ENCODE data around the gene PTPA. TPM values are rescaled to one million over a fixed set of nuclear protein-coding genes. Genes with fewer than 3 reads are reported as not detected.

Gene PTPA
- total RNA-seq, 4 donors from 2014 or later = 59.1 to 108 (median 83.8) TPM

GRCh38 chr9:129175825-129176633 lies 64.8 kb downstream of the PTPA start:
- no peaks in the 10 kb centered on the region for H3K27me3 ChIP-seq
- DNase-seq (ENCODE audit: low spot score in 2 of 2) = peak; percentile 90 to 91
- under 1% methylated on average over 45 of the region's 47 CpGs for WGBS

GRCh38 chr9:129176701-129177442 lies 65.7 kb downstream of the PTPA start:
- WGBS = under 1% methylated on average over 29 of the region's 80 CpGs
- TF ChIP-seq EP300 (IDR thresholded peaks at IDR 0.05) (no peak), POLR2AphosphoS5 (IDR thresholded peaks at IDR 0.05) (no peak), CTCF (IDR thresholded peaks at IDR 0.05) (no peak), POLR2A (IDR thresholded peaks at IDR 0.05) (no peak)
- Histone ChIP-seq H3K4me1 (peaks cover 42% of the 10 kb centered on the region), H3K36me3 (no peaks in the 10 kb centered on the region), H3K27ac (peak overlapping the region; percentile 98), H3K4me3 (peak overlapping the region; percentile 79), H3K27me3 (no peaks in the 10 kb centered on the region), H3K9me3 (no peaks in the 10 kb centered on the region)
- no peak for DNase-seq (ENCODE audit: low spot score in 2 of 2)

More at GRCh38 chr9:129175825-129176633, 64.8 kb downstream of the PTPA start:
- Histone ChIP-seq H3K36me3 (no peaks in the 10 kb centered on the region), H3K4me3 (peak overlapping the region; percentile 79), H3K9me3 (no peaks in the 10 kb centered on the region), H3K4me1 (peaks cover 42% of the 10 kb centered on the region), H3K27ac (peak overlapping the region; percentile 98)
- TF ChIP-seq EP300 (IDR thresholded peaks at IDR 0.05) (no peak), POLR2AphosphoS5 (IDR thresholded peaks at IDR 0.05) (peak in 1 of 3 donors; percentile 26), POLR2A (IDR thresholded peaks at IDR 0.05) (peak in 1 of 2 donors; percentile 35), CTCF (IDR thresholded peaks at IDR 0.05) (no peak)

- no peak for DNase-seq (ENCODE audit: low spot score in 2 of 2)
- no peaks in the 10 kb centered on the region for H3K9me3 ChIP-seq
- peaks cover 42% of the 10 kb centered on the region for H3K4me1 ChIP-seq
- no peak for TF ChIP-seq CTCF (IDR thresholded peaks at IDR 0.05)
- TF ChIP-seq POLR2AphosphoS5 (IDR thresholded peaks at IDR 0.05) = no peak
- TF ChIP-seq POLR2A (IDR thresholded peaks at IDR 0.05) = no peak
- TF ChIP-seq EP300 (IDR thresholded peaks at IDR 0.05) = no peak
- H3K27me3 ChIP-seq = no peaks in the 10 kb centered on the region
- no CpG with 5 or more reads among the region's 56 CpGs for WGBS
- H3K27ac ChIP-seq = peak overlapping the region; percentile 98
- peak overlapping the region; percentile 79 for H3K4me3 ChIP-seq
- H3K36me3 ChIP-seq = no peaks in the 10 kb centered on the region
Measured at GRCh38 chr9:129177443-129177790, 66.2 kb downstream of the PTPA start.

- H3K4me1 ChIP-seq = peaks cover 41% of the 10 kb centered on the region
- H3K36me3 ChIP-seq = no peaks in the 10 kb centered on the region
- TF ChIP-seq POLR2AphosphoS5 (IDR thresholded peaks at IDR 0.05) = peak; percentile 77 to 97 (median 96)
- TF ChIP-seq POLR2A (IDR thresholded peaks at IDR 0.05) = peak; percentile 93 to 94
- no peak for TF ChIP-seq CTCF (IDR thresholded peaks at IDR 0.05)
- no peak for TF ChIP-seq EP300 (IDR thresholded peaks at IDR 0.05)
- WGBS = 0% methylated on average over 18 of the region's 90 CpGs
- H3K27me3 ChIP-seq = no peaks in the 10 kb centered on the region
- H3K9me3 ChIP-seq = no peaks in the 10 kb centered on the region
- H3K27ac ChIP-seq = peak within 1 kb of the TSS; percentile 98
- H3K4me3 ChIP-seq = peak within 1 kb of the TSS; percentile 79
- peak; percentile 97 to 99 for DNase-seq (ENCODE audit: low spot score in 2 of 2)
Measured at GRCh38 chr9:129177791-129178567, 66.8 kb downstream of the PTPA start, which contains the start of gene IER5L. TSS of gene IER5L (minus strand) at chr9:129178261. CDS start at chr9:129178052, 209 bp downstream.
